ENCODE measurements around the gene LYRM4. TPM values are rescaled to one million over a fixed set of nuclear protein-coding genes. Genes with fewer than 3 reads are reported as not detected.
"Not testable (repeated sequence)": the region's sequence is repeated elsewhere in the genome, so short reads cannot be mapped to it uniquely, and the experiment has no call there.

LYRM4 gene
- total RNA-seq, 1 donor from 2014 or later: 39.3 TPM

- TF ChIP-seq CTCF (conservative IDR thresholded peaks at IDR 0.05): no peak
- Mint-ChIP-seq H3K27ac (ENCODE audit: unreplicated experiment) (no peak overlapping the region), H3K9me3 (no peaks in the 10 kb centered on the region), H3K27me3 (ENCODE audit: low read depth) (no peaks in the 10 kb centered on the region), H3K36me3 (ENCODE audit: low read depth) (peaks cover 4% of the 10 kb centered on the region), H3K4me3 (no peak overlapping the region), H3K4me1 (no peaks in the 10 kb centered on the region)
- DNase-seq (ENCODE audit: low read depth, low spot score): no peak
Observed at GRCh38 chr6:5068153-5068751, 192.5 kb downstream of the LYRM4 start.

- no peaks in the 10 kb centered on the region for H3K9me3 Mint-ChIP-seq
- H3K27ac Mint-ChIP-seq (ENCODE audit: unreplicated experiment): no peak overlapping the region
- no peaks in the 10 kb centered on the region for H3K4me1 Mint-ChIP-seq
- H3K36me3 Mint-ChIP-seq (ENCODE audit: low read depth): peaks cover 4% of the 10 kb centered on the region
- TF ChIP-seq CTCF (conservative IDR thresholded peaks at IDR 0.05): no peak
- H3K27me3 Mint-ChIP-seq (ENCODE audit: low read depth): no peaks in the 10 kb centered on the region
- no peak for DNase-seq (ENCODE audit: low read depth, low spot score)
- H3K4me3 Mint-ChIP-seq: no peak overlapping the region
Observed at GRCh38 chr6:5067305-5067704, 193.4 kb downstream of the LYRM4 start.

GRCh38 chr6:5066456-5067093, 194.2 kb downstream of the LYRM4 start:
- no peak for TF ChIP-seq CTCF (conservative IDR thresholded peaks at IDR 0.05)
- no peaks in the 10 kb centered on the region for H3K4me1 Mint-ChIP-seq
- DNase-seq (ENCODE audit: low read depth, low spot score): no peak
- H3K9me3 Mint-ChIP-seq: no peaks in the 10 kb centered on the region
- H3K27ac Mint-ChIP-seq (ENCODE audit: unreplicated experiment): no peak overlapping the region
- H3K36me3 Mint-ChIP-seq (ENCODE audit: low read depth): peaks cover 4% of the 10 kb centered on the region
- no peak overlapping the region for H3K4me3 Mint-ChIP-seq
- no peaks in the 10 kb centered on the region for H3K27me3 Mint-ChIP-seq (ENCODE audit: low read depth)

DNA sequence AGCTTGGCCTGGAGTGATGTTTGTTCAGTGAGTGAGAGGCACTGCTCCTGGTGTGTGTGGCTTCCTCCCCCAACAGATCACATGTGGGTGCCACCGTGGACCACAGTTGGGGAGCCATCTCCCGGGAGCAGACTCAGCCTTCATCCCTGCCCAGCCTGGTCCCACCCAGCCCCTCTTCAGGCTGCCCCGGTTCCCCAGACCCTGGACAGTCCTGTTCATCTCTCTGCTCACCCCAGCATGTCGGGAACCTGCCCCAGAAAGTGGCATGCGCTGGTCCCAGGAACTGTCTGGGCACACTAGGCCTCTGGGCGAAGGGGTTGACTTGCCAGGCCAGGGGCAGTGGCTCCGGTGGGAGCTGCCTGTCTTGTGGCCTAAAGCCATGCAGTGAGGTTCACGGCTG, 197.1 kb downstream of the LYRM4 start:
- H3K27ac Mint-ChIP-seq (ENCODE audit: unreplicated experiment): no peak overlapping the region
- no peak for TF ChIP-seq CTCF (conservative IDR thresholded peaks at IDR 0.05)

DNA sequence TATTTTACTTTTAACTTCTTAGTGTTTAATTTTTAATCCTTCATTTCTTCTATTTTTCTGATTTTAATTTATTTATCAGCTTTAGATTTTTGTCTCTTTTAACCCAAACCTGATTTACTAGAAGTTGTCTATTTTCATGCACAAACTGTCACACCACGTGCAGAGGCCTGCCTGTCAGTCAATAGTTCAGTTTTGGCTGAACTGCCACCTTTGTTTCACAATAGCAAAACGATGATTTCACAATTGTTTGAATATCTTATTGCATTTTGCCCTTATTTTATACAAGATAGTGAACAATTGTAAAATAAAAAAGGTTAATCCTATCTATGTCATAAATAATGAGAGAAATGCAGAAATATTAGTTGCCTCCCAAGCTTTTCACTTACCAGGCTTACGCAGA, 199.6 kb downstream of the LYRM4 start:
- DNase-seq (ENCODE audit: low read depth, low spot score): no peak
- Mint-ChIP-seq H3K36me3 (ENCODE audit: low read depth) (no peaks in the 10 kb centered on the region), H3K4me1 (no peaks in the 10 kb centered on the region), H3K4me3 (no peak overlapping the region), H3K27ac (ENCODE audit: unreplicated experiment) (no peak overlapping the region), H3K9me3 (no peaks in the 10 kb centered on the region), H3K27me3 (ENCODE audit: low read depth) (no peaks in the 10 kb centered on the region)
- TF ChIP-seq CTCF (conservative IDR thresholded peaks at IDR 0.05): no peak

More for the DNA sequence above, 197.1 kb downstream of the LYRM4 start:
- H3K9me3 Mint-ChIP-seq: no peaks in the 10 kb centered on the region
- H3K36me3 Mint-ChIP-seq (ENCODE audit: low read depth): peaks cover 4% of the 10 kb centered on the region
- no peaks in the 10 kb centered on the region for H3K27me3 Mint-ChIP-seq (ENCODE audit: low read depth)
- no peak overlapping the region for H3K4me3 Mint-ChIP-seq
- no peaks in the 10 kb centered on the region for H3K4me1 Mint-ChIP-seq
- no peak for DNase-seq (ENCODE audit: low read depth, low spot score)

DNA sequence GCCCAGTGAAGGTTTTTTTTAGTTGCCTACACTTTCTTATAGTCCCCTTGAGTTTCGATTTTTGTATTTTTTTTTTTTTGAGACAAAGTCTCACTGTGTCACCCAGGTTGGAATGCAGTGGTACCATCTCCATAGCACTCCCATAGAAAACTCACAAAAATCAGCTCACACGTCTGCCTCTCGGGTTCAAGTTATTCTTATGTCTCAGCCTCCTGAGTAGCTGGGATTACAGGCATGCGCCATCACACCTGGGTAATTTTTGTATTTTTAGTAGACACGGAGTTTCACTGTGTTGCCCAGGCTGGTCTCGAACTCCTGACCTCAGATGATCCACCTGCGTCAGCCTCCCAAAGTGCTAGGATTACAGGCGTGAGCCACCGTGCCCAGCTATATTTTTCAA, 200.3 kb downstream of the LYRM4 start:
- not testable (repeated sequence) for H3K4me3 Mint-ChIP-seq; H3K9me3 Mint-ChIP-seq; H3K4me1 Mint-ChIP-seq; H3K27ac Mint-ChIP-seq (ENCODE audit: unreplicated experiment); DNase-seq (ENCODE audit: low read depth, low spot score); H3K36me3 Mint-ChIP-seq (ENCODE audit: low read depth); H3K27me3 Mint-ChIP-seq (ENCODE audit: low read depth)

All from neural crest cell (in vitro differentiated cells).